Transverse colon (tissue), 4 donors: ENCODE data around the gene GOLPH3L.

Experiments used
- POLR2A ChIP-seq: fragments of 450-650 bp; IDR thresholded peaks from one replicate; pipeline ENCODE4 v1.6.1; 2016; ENCODE audit warnings: antibody characterized with exemption, mild to moderate bottlenecking, moderate library complexity
- POLR2AphosphoS5 ChIP-seq, 3 donors: sonication (generic); formaldehyde crosslinking; IDR thresholded peaks; one replicate each; pipeline ENCODE4 v1.6.1; 2016; ENCODE audit warnings: antibody characterized with exemption in 3 of 3
- TF ChIP-seq, protein P1 (sequence below), 5 experiments: fragments of 200-600 bp in 3 of 5; fragments of 450-650 bp in 2 of 5; sonication (generic) in 3 of 5; IDR thresholded peaks; 1 replicate in 2 of 5; 2 replicates in 3 of 5; pipeline ENCODE4 v1.5.1; 2016 to 2017; ENCODE audit warnings: antibody characterized with exemption in 5 of 5, inconsistent platforms in 3 of 5, mild to moderate bottlenecking in 2 of 5, moderate library complexity in 1 of 5

GRCh38 chr1:150613061-150613920 is 83.7 kb downstream of the GOLPH3L start:
- TF ChIP-seq, protein P1, sequence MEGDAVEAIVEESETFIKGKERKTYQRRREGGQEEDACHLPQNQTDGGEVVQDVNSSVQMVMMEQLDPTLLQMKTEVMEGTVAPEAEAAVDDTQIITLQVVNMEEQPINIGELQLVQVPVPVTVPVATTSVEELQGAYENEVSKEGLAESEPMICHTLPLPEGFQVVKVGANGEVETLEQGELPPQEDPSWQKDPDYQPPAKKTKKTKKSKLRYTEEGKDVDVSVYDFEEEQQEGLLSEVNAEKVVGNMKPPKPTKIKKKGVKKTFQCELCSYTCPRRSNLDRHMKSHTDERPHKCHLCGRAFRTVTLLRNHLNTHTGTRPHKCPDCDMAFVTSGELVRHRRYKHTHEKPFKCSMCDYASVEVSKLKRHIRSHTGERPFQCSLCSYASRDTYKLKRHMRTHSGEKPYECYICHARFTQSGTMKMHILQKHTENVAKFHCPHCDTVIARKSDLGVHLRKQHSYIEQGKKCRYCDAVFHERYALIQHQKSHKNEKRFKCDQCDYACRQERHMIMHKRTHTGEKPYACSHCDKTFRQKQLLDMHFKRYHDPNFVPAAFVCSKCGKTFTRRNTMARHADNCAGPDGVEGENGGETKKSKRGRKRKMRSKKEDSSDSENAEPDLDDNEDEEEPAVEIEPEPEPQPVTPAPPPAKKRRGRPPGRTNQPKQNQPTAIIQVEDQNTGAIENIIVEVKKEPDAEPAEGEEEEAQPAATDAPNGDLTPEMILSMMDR (IDR thresholded peaks at IDR 0.05): no peak
- no peak for TF ChIP-seq POLR2A
- TF ChIP-seq POLR2AphosphoS5 (IDR thresholded peaks at IDR 0.05): peak; percentile 67 to 91 (median 83)
